HG03442 (cell line): ENCODE results near the gene NEGR1.

Source experiments
- ATAC-seq: cut with Tn5 transposase; IDR thresholded peaks from one replicate; pipeline ENCODE4 v1.9.1; 2021; ENCODE audit warnings: mild to moderate bottlenecking, moderate library complexity; ENCODE audit not compliant: unreplicated experiment

NEGR1 gene

GRCh38 chr1:71509051-71509595 lies 773.2 kb downstream of the NEGR1 start:
- no peak for ATAC-seq

- ATAC-seq = no peak
Observed at GRCh38 chr1:71502006-71502405, 780.3 kb downstream of the NEGR1 start.

DNA sequence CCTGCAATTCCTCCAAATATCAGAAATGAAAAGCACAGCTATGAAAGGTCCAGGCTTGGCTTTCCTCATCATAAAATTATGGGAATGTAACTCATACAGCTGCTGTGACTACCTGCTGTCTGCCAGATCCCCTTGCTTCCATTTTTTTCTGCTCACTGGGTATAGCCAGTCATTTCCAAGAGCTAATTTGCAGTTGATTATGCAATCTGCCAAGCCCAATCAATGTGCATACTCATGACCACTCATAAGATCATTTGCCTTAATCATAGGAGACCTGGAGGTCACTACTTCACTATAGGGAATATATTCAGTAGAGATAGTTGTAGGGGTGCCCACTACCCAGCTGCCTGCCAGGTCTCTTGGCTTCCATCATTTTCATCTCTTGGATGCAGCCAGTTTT lies 783.8 kb downstream of the NEGR1 start:
- ATAC-seq = no peak

GRCh38 chr1:71494163-71494562 lies 788.2 kb downstream of the NEGR1 start:
- no peak for ATAC-seq

- no peak for ATAC-seq
Observed at GRCh38 chr1:71492298-71493041, 789.9 kb downstream of the NEGR1 start.

DNA sequence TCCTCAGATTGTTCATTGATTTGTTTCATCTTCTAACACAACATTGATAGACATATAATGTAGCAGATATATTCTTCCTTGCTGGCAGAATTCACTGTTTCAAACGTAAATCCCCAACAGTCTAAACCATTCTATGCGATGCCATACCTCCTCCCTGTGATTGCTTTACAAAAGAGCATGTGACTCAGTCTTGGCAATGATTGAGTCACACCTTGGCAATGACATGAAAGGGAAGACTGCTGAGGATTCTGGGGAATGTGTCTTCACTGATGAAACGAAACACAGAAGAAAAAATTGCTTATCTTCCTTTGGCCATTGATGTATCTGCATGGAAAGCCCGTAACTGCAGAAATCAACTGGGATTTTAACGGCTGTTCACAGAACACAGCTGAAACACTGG lies 791.9 kb downstream of the NEGR1 start:
- no peak for ATAC-seq

DNA sequence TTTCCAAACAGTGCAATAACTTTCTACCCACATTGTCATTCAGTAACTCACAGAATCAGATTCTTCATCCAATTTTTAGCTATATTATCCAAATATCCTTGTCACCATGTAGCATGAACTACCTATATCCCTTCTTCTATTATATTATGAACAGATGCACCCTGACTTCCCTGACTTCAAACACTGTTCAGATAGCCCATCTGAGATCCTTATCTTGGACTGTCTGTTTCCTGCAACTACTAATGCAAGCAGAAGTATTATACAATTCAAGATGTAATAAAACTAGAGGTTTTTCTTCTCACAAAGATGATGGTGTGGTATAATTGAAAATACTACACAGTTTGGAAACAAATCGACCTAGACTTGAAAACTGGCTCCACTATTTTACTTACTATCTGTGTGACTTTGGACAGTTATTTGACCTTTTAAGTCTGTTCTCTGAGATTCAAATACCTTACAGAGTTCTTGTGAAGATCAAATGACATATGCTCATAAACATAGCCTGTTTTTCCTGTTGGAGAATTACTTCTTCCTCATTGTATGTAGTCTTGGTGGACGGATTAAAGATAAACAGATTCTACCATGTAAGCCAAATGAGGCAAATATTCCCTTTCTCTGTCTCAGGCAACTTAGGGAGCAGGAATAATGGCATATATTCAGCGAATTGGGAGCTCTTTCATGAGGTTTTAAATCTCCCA lies 793.6 kb downstream of the NEGR1 start:
- ATAC-seq = no peak

DNA sequence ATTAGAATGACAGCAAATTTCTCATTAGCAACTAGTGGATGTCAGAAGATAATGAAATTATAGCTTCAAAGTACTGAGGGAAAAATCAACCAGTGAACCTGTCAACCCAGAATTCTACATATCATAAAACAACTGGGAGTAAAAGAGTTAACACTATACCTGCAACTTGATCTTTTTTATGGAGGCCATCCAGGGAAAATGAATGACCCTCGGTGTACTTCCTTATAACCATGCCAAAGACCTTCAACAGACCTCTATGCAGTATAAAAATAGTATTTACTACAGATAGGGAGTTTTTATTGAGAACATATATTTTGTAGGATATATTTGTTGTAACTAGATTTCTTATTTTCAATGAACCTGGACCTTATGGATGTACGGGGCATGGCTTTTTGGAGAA lies 809.0 kb downstream of the NEGR1 start:
- no peak for ATAC-seq

GRCh38 chr1:71465093-71465492 lies 817.2 kb downstream of the NEGR1 start:
- no peak for ATAC-seq

- ATAC-seq = no peak
Observed at GRCh38 chr1:71464016-71464415, 818.3 kb downstream of the NEGR1 start.

GRCh38 chr1:71463144-71463543 lies 819.2 kb downstream of the NEGR1 start:
- ATAC-seq = no peak

DNA sequence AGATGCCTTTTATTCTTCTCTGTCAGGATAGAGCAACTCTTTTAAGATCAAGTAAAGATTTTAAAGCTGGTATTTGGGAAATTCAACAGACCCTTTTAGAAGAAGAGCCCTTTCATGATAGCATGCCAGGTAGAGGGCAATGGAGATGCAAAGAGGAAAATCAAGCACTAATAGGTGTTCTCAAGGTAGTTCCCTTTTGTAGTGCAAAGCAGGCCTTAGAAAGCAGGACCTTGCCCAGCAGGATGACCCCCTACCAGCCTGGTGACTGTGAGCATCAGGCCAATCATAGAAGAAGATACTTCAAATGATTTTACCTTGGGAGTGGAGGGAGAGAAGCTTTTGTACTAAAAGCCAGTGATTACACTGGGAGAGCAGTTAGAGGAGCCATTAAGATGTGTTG lies 820.1 kb downstream of the NEGR1 start:
- no peak for ATAC-seq

GRCh38 chr1:71461416-71461815 lies 820.9 kb downstream of the NEGR1 start:
- ATAC-seq = no peak

GRCh38 chr1:71448444-71448843 lies 833.9 kb downstream of the NEGR1 start:
- no peak for ATAC-seq

- no peak for ATAC-seq
Observed at GRCh38 chr1:71438626-71439025, 843.7 kb downstream of the NEGR1 start.

GRCh38 chr1:71435951-71436350 lies 846.4 kb downstream of the NEGR1 start:
- ATAC-seq = no peak

- no peak for ATAC-seq
Observed at GRCh38 chr1:71434240-71434639, 848.1 kb downstream of the NEGR1 start.

GRCh38 chr1:71428029-71428428 lies 854.3 kb downstream of the NEGR1 start:
- no peak for ATAC-seq

- ATAC-seq = no peak
Observed at GRCh38 chr1:71427066-71427465, 855.3 kb downstream of the NEGR1 start.

- ATAC-seq = no peak
Observed at GRCh38 chr1:71424536-71424935, 857.8 kb downstream of the NEGR1 start.

DNA sequence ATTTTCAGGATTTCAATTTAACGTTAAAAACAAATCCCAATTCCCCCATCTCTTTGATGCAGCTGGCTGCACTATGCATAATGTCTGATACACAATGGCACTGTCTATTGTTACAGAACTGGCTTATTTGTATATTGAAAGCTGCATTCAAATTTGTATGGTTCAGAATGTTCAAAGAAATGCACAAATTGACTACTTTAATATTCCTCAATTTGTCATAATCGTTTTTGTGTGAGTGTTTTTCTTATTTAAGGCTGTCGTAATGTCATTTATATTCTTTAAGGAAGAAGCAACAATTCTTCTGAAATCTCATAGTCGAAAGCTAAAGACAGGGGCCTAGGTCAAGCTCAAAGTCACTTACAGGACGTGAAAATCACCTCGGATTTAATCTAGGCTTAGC lies 860.1 kb downstream of the NEGR1 start:
- no peak for ATAC-seq

DNA sequence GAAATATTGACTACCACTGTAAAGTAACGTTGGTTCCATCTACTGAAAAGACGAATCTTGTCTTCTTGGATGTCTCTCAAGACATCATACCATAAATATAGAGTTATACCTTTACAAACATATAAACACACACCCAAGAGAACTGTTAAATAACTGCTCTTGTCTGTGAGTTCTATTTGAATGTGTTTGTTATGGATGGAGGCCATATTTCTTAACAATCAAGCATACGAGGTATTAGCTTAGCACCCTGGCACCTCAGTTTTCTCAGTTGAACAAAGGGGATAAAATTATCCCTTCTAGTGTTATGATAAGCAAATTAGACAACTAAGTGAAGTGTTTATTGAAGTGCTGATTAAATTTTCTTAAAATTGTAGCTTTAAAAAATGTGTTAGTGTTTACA lies 864.9 kb downstream of the NEGR1 start:
- ATAC-seq = no peak
